ENCODE results near the gene IGFLR1. TPM values are rescaled to one million over a fixed set of nuclear protein-coding genes. Genes with fewer than 3 reads are reported as not detected.

IGFLR1 gene
- total RNA-seq, 1 donor from 2014 or later = 3.1 TPM

- no peak for TF ChIP-seq CTCF (IDR thresholded peaks at IDR 0.05)
- H3K4me3 Mint-ChIP-seq (ENCODE audit: unreplicated experiment) = no peak overlapping the region
- H3K9me3 Mint-ChIP-seq (ENCODE audit: unreplicated experiment) = no peaks in the 10 kb centered on the region
- DNase-seq (ENCODE audit: extremely low spot score, unreplicated experiment) = no peak
- H3K4me1 Mint-ChIP-seq (ENCODE audit: unreplicated experiment) = peaks cover 11% of the 10 kb centered on the region
- no peak overlapping the region for H3K27ac Mint-ChIP-seq (ENCODE audit: unreplicated experiment)
- H3K36me3 Mint-ChIP-seq (ENCODE audit: unreplicated experiment) = peaks cover 41% of the 10 kb centered on the region
- no peaks in the 10 kb centered on the region for H3K27me3 Mint-ChIP-seq (ENCODE audit: unreplicated experiment)
Measured at GRCh38 chr19:35722461-35722860, 19.8 kb downstream of the IGFLR1 start.

GRCh38 chr19:35721374-35721773, 20.9 kb downstream of the IGFLR1 start:
- DNase-seq (ENCODE audit: extremely low spot score, unreplicated experiment) = no peak
- TF ChIP-seq CTCF (IDR thresholded peaks at IDR 0.05) = no peak
- Mint-ChIP-seq H3K27ac (ENCODE audit: unreplicated experiment) (no peak overlapping the region), H3K4me3 (ENCODE audit: unreplicated experiment) (no peak overlapping the region), H3K4me1 (ENCODE audit: unreplicated experiment) (peaks cover 16% of the 10 kb centered on the region), H3K27me3 (ENCODE audit: unreplicated experiment) (no peaks in the 10 kb centered on the region), H3K36me3 (ENCODE audit: unreplicated experiment) (peaks cover 36% of the 10 kb centered on the region), H3K9me3 (ENCODE audit: unreplicated experiment) (no peaks in the 10 kb centered on the region)

GRCh38 chr19:35720648-35721047, 21.6 kb downstream of the IGFLR1 start:
- Mint-ChIP-seq H3K4me1 (ENCODE audit: unreplicated experiment) (peaks cover 23% of the 10 kb centered on the region), H3K27me3 (ENCODE audit: unreplicated experiment) (no peaks in the 10 kb centered on the region), H3K36me3 (ENCODE audit: unreplicated experiment) (peaks cover 32% of the 10 kb centered on the region), H3K4me3 (ENCODE audit: unreplicated experiment) (no peak overlapping the region), H3K9me3 (ENCODE audit: unreplicated experiment) (no peaks in the 10 kb centered on the region), H3K27ac (ENCODE audit: unreplicated experiment) (no peak overlapping the region)
- TF ChIP-seq CTCF (IDR thresholded peaks at IDR 0.05) = no peak
- no peak for DNase-seq (ENCODE audit: extremely low spot score, unreplicated experiment)

- no peaks in the 10 kb centered on the region for H3K9me3 Mint-ChIP-seq (ENCODE audit: unreplicated experiment)
- peaks cover 27% of the 10 kb centered on the region for H3K36me3 Mint-ChIP-seq (ENCODE audit: unreplicated experiment)
- H3K4me3 Mint-ChIP-seq (ENCODE audit: unreplicated experiment) = no peak overlapping the region
- no peaks in the 10 kb centered on the region for H3K27me3 Mint-ChIP-seq (ENCODE audit: unreplicated experiment)
- peaks cover 24% of the 10 kb centered on the region for H3K4me1 Mint-ChIP-seq (ENCODE audit: unreplicated experiment)
- no peak for TF ChIP-seq CTCF (IDR thresholded peaks at IDR 0.05)
- DNase-seq (ENCODE audit: extremely low spot score, unreplicated experiment) = no peak
- no peak overlapping the region for H3K27ac Mint-ChIP-seq (ENCODE audit: unreplicated experiment)
Measured at GRCh38 chr19:35720163-35720524, 22.1 kb downstream of the IGFLR1 start.

DNA sequence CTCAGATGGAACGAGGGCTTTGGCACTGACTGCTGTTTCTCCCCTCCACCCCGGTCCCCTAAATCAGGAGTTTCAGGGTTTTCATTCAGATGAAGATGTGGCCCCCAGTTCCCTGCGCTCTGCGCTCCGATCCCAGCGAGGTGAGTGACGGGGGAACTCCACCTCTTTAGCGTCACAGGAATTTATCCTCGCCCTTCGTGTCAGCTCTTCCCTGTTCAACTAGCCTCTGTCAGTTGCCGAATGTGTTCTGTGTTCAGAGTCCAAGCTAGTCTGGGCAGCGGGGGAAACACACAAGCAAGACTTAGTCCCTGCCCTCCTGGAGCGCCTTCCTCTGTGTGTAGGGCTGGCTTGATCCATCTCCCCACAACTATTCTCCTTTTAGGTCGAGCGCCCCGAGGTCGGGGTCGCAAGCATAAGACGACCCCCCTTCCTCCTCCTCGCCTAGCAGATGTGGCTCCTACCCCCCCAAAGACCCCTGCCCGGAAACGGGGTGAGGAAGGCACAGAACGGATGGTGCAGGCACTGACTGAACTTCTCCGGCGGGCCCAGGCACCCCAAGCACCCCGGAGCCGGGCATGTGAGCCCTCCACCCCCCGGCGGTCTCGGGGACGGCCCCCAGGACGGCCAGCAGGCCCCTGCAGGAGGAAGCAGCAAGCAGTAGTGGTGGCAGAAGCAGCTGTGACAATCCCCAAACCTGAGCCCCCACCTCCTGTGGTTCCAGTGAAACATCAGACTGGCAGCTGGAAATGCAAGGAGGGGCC, 22.7 kb downstream of the IGFLR1 start:
- no peak for TF ChIP-seq CTCF (IDR thresholded peaks at IDR 0.05)
- DNase-seq (ENCODE audit: extremely low spot score, unreplicated experiment) = no peak
- H3K4me3 Mint-ChIP-seq (ENCODE audit: unreplicated experiment) = peak overlapping the region; percentile 84
- H3K9me3 Mint-ChIP-seq (ENCODE audit: unreplicated experiment) = no peaks in the 10 kb centered on the region
- H3K4me1 Mint-ChIP-seq (ENCODE audit: unreplicated experiment) = peaks cover 26% of the 10 kb centered on the region
- no peaks in the 10 kb centered on the region for H3K27me3 Mint-ChIP-seq (ENCODE audit: unreplicated experiment)
- H3K27ac Mint-ChIP-seq (ENCODE audit: unreplicated experiment) = peak overlapping the region; percentile 69
- H3K36me3 Mint-ChIP-seq (ENCODE audit: unreplicated experiment) = peaks cover 23% of the 10 kb centered on the region

Measured in osteocyte (in vitro differentiated cells).